MM.1S (cell line): ENCODE measurements around the gene PGBD5.

Source experiments
- EZH2phosphoT487 ChIP-seq: fragments of 300-600 bp; sonication (generic); IDR thresholded peaks from 2 replicates; pipeline ENCODE4 v1.6.1; 2018; ENCODE audit warnings: antibody characterized with exemption, low read length
- TF ChIP-seq, protein P1 (sequence below): fragments of 300-600 bp; sonication (generic); IDR thresholded peaks from 2 replicates; pipeline ENCODE4 v1.5.1; 2016; ENCODE audit warnings: antibody characterized with exemption, low read length, mixed read lengths

GRCh38 chr1:230408971-230409370, 17.2 kb downstream of the PGBD5 start:
- TF ChIP-seq, protein P1, sequence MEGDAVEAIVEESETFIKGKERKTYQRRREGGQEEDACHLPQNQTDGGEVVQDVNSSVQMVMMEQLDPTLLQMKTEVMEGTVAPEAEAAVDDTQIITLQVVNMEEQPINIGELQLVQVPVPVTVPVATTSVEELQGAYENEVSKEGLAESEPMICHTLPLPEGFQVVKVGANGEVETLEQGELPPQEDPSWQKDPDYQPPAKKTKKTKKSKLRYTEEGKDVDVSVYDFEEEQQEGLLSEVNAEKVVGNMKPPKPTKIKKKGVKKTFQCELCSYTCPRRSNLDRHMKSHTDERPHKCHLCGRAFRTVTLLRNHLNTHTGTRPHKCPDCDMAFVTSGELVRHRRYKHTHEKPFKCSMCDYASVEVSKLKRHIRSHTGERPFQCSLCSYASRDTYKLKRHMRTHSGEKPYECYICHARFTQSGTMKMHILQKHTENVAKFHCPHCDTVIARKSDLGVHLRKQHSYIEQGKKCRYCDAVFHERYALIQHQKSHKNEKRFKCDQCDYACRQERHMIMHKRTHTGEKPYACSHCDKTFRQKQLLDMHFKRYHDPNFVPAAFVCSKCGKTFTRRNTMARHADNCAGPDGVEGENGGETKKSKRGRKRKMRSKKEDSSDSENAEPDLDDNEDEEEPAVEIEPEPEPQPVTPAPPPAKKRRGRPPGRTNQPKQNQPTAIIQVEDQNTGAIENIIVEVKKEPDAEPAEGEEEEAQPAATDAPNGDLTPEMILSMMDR = no peak
- TF ChIP-seq EZH2phosphoT487 = no peak
